GM19372 (cell line): ENCODE data around the gene LIPG.
"Not testable (repeated sequence)": the region's sequence is repeated elsewhere in the genome, so short reads cannot be mapped to it uniquely, and the experiment has no call there.

Experiments
- ATAC-seq: cut with Tn5 transposase; IDR thresholded peaks from one replicate; pipeline ENCODE4 v1.9.1; 2021; ENCODE audit warnings: mild to moderate bottlenecking, low read depth, moderate library complexity; ENCODE audit not compliant: unreplicated experiment

The LIPG gene

GRCh38 chr18:49570836-49571235 is 9.0 kb downstream of the LIPG start:
- no peak for ATAC-seq

GRCh38 chr18:49572611-49573345 is 10.9 kb downstream of the LIPG start:
- no peak for ATAC-seq

- no peak for ATAC-seq
Observed at GRCh38 chr18:49573835-49574234, 12.0 kb downstream of the LIPG start.

DNA sequence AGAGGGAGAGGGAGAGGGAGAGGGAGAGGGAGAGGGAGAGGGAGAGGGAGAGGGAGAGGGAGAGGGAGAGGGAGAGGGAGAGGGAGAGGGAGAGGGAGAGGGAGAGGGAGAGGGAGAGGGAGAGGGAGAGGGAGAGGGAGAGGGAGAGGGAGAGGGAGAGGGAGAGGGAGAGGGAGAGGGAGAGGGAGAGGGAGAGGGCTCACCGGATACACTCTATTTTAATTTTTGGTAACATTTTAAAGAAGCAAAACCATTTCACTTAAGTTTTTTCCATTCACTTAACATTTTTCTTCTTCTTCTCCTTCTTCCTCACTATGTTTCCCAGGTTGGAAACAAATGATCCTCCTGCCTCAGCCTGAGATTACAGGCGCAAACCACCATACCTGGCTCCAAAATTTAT is 17.2 kb downstream of the LIPG start:
- not testable (repeated sequence) for ATAC-seq

DNA sequence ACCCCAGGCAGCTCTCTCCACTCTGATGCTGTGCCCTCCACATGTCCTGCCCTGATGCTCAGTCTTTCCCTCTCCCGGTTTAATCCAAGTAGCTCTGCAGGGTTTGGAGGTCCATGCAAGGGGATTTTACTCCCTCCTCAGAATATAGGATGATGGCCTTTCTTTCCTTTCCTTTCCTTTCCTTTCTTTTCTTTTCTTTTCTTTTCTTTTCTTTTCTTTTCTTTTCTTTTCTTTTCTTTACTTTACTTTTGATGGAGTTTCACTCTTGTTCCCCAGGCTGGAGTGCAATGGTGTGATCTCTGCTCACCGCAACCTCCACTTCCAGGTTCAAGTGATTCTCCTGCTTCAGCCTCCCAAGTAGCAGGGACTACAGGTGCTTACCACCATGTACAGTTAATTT is 17.7 kb downstream of the LIPG start:
- not testable (repeated sequence) for ATAC-seq

GRCh38 chr18:49580279-49580678 is 18.4 kb downstream of the LIPG start:
- ATAC-seq, result no peak

GRCh38 chr18:49581371-49581770 is 19.5 kb downstream of the LIPG start:
- ATAC-seq, result no peak

GRCh38 chr18:49582579-49582978 is 20.7 kb downstream of the LIPG start:
- ATAC-seq, result no peak

GRCh38 chr18:49584394-49584793 is 22.5 kb downstream of the LIPG start:
- ATAC-seq, result no peak

- ATAC-seq, result not testable (repeated sequence)
Observed at GRCh38 chr18:49584951-49585350, 23.1 kb downstream of the LIPG start.

GRCh38 chr18:49585781-49586663 is 24.2 kb downstream of the LIPG start:
- ATAC-seq, result no peak

DNA sequence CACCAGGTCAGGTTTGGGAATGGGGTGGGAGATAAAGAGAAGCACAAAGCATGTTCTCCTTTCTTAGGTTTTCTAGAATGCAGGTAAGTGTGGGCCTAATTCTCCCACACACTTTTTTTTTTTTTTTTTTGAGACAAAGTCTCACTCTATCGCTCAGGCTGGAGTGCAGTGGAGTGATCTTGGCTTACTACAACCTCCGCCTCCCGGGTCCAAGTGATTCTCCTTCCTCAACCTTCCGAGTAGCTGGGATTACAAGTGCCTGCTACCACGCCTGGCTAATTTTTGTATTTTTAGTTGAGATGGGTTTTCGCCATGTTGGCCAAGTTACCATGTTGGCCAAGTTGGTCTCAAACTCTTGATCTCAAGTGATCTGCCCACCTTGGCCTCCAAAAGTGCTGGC is 26.3 kb downstream of the LIPG start:
- ATAC-seq, result no peak

GRCh38 chr18:49588971-49589370 is 27.1 kb downstream of the LIPG start:
- no peak for ATAC-seq

DNA sequence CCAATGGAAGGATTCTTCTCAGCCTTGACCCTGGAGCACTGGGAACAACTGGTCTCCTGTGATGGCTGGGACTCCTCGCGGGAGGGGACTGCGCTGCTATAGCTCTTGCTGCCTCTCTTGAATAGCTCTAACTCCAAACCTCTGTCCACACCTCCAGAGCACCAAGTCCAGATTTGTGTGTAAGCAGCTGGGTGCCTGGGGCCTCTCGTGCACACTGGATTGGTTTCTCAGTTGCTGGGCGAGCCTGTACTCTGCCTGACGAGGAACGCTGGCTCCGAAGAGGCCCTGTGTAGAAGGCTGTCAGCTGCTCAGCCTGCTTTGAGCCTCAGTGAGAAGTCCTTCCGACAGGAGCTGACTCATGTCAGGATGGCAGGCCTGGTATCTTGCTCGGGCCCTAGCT is 28.8 kb downstream of the LIPG start:
- ATAC-seq, result no peak

DNA sequence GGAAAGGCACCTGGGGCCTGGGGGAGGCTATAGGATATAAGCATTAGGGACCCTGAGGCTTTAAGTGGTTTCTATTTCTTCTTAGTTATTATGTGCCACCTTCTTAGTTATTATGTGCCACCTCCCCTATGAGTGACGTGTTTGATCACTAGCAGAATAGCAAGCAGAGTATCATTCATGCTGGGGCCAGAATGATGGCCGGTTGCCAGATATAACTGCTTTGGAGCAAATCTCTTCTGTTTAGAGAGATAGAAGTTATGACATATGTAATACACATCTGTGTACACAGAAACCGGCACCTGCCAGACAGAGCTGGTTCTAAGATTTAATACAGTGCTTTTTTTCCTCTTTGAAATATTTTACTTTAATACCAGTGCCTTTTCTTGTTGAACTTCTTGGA is 29.4 kb downstream of the LIPG start:
- ATAC-seq, result no peak

DNA sequence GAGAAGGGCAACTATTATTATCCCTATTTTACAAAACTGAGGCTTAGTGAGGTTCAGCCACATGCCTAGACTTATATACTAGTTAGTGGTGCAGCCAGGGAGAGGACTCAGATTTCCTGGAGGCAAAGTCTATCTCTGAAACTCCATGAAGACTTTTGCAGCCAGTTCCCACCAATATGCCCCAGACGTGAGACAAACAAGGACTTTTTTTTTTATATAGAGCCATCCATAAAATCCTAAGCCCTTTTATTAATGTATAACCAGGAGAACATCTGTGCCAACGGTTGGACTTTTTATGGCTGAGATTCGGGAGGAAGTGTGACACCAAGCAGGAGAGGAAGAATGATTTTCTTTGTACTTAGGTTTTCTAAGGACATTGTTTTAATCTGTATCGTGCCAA is 29.9 kb downstream of the LIPG start:
- ATAC-seq, result no peak

DNA sequence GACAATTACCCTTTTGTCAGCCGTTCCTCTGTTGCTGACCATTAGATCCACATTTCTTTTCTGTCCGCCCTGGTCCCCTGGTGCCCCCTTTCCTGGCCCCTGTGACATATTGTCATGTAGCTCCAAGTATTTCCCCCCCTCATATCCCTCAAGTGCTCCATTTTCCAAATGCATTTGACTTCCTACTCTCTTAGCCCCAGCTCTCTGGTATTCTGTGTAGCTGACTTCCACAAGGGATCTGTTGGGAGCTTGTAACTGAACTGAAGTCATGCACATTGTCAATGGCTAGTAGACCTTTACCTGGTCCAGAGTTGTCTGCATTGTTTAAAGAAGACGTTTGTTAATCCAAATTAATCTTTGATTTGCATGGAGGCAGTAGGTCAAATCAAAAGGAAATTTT is 34.8 kb downstream of the LIPG start:
- ATAC-seq, result no peak

- ATAC-seq, result no peak
Observed at GRCh38 chr18:49597157-49597931, 35.5 kb downstream of the LIPG start.

GRCh38 chr18:49601211-49601610 is 39.4 kb downstream of the LIPG start:
- no peak for ATAC-seq

DNA sequence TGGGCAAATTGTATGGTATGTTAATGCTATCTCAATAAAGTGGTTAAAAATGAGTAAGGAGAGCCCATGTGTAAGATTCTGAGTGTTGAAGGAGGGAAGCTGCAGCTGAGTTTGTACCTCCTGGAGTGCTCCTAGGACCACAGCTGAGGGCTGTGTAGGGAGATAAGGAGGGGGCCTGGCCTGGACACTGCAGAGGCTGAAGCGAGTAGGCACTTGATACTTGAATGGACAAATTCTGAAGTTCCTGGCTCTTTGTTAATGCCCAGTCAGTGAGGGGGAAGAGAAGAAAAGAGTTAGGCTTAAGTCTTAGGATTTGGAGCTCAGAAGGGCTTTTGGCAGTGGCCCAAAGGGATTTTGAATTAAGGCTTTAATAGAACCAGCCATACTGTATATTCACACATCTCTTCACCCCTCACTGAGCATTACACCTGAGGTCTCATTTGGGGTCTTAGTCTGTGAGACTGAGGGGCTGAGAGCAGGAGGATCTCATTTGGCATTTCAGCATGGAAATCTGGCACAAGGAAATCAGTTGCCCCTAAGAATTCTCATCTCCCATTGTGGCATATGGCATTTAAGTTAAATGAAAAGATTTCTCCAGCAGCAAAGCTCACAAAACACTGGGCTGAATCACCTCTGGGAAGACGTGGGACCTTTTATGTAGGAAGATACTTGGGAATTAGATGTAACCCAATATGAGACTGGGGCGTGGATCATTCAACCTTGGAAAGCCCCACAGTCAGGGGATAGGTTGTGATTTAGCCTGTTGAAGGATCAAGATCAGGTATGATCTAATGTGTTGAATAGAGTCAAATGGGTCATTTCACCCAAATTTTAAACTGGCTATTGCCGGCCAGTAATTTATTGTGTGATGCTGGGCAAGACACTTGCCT is 46.8 kb downstream of the LIPG start:
- no peak for ATAC-seq
